ENCODE measurements around the gene GSTO2. TPM values are rescaled to one million over a fixed set of nuclear protein-coding genes. Genes with fewer than 3 reads are reported as not detected.

GSTO2 gene
- total RNA-seq, 1 donor from 2014 or later, result 5.9 TPM

GRCh38 chr10:104348601-104349000 is 79.6 kb downstream of the GSTO2 start:
- no peak for TF ChIP-seq CTCF (IDR thresholded peaks at IDR 0.05; ENCODE audit: unreplicated experiment)
- Mint-ChIP-seq H3K27me3 (ENCODE audit: unreplicated experiment) (peaks cover 4% of the 10 kb centered on the region), H3K4me3 (ENCODE audit: unreplicated experiment) (no peak overlapping the region), H3K36me3 (ENCODE audit: low read depth, unreplicated experiment) (no peaks in the 10 kb centered on the region), H3K4me1 (ENCODE audit: unreplicated experiment) (peaks cover 9% of the 10 kb centered on the region), H3K9me3 (ENCODE audit: unreplicated experiment) (no peaks in the 10 kb centered on the region), H3K27ac (ENCODE audit: unreplicated experiment) (no peak overlapping the region)
- DNase-seq (ENCODE audit: low spot score), result no peak

- Mint-ChIP-seq H3K27ac (ENCODE audit: unreplicated experiment) (no peak overlapping the region), H3K4me1 (ENCODE audit: unreplicated experiment) (peaks cover 9% of the 10 kb centered on the region), H3K36me3 (ENCODE audit: low read depth, unreplicated experiment) (no peaks in the 10 kb centered on the region), H3K4me3 (ENCODE audit: unreplicated experiment) (no peak overlapping the region), H3K27me3 (ENCODE audit: unreplicated experiment) (peaks cover 4% of the 10 kb centered on the region), H3K9me3 (ENCODE audit: unreplicated experiment) (no peaks in the 10 kb centered on the region)
- DNase-seq (ENCODE audit: low spot score), result no peak
- TF ChIP-seq CTCF (IDR thresholded peaks at IDR 0.05; ENCODE audit: unreplicated experiment), result no peak
Observed at GRCh38 chr10:104349623-104350126, 80.7 kb downstream of the GSTO2 start.

- Mint-ChIP-seq H3K4me3 (ENCODE audit: unreplicated experiment) (no peak overlapping the region), H3K27me3 (ENCODE audit: unreplicated experiment) (peaks cover 4% of the 10 kb centered on the region), H3K4me1 (ENCODE audit: unreplicated experiment) (peaks cover 9% of the 10 kb centered on the region), H3K27ac (ENCODE audit: unreplicated experiment) (no peak overlapping the region), H3K36me3 (ENCODE audit: low read depth, unreplicated experiment) (no peaks in the 10 kb centered on the region), H3K9me3 (ENCODE audit: unreplicated experiment) (no peaks in the 10 kb centered on the region)
- DNase-seq (ENCODE audit: low spot score), result no peak
- no peak for TF ChIP-seq CTCF (IDR thresholded peaks at IDR 0.05; ENCODE audit: unreplicated experiment)
Observed at GRCh38 chr10:104350127-104350635, 81.2 kb downstream of the GSTO2 start.

- DNase-seq (ENCODE audit: low spot score), result no peak
- Mint-ChIP-seq H3K4me1 (ENCODE audit: unreplicated experiment) (peaks cover 4% of the 10 kb centered on the region), H3K9me3 (ENCODE audit: unreplicated experiment) (no peaks in the 10 kb centered on the region), H3K4me3 (ENCODE audit: unreplicated experiment) (no peak overlapping the region), H3K27ac (ENCODE audit: unreplicated experiment) (no peak overlapping the region), H3K27me3 (ENCODE audit: unreplicated experiment) (peaks cover 3% of the 10 kb centered on the region), H3K36me3 (ENCODE audit: low read depth, unreplicated experiment) (no peaks in the 10 kb centered on the region)
- TF ChIP-seq CTCF (IDR thresholded peaks at IDR 0.05; ENCODE audit: unreplicated experiment), result no peak
Observed at GRCh38 chr10:104351061-104351702, 82.2 kb downstream of the GSTO2 start.

GRCh38 chr10:104351919-104352318 is 82.9 kb downstream of the GSTO2 start:
- TF ChIP-seq CTCF (IDR thresholded peaks at IDR 0.05; ENCODE audit: unreplicated experiment), result no peak
- H3K27me3 Mint-ChIP-seq (ENCODE audit: unreplicated experiment), result peaks cover 3% of the 10 kb centered on the region
- H3K36me3 Mint-ChIP-seq (ENCODE audit: low read depth, unreplicated experiment), result no peaks in the 10 kb centered on the region
- DNase-seq (ENCODE audit: low spot score), result no peak
- peaks cover 4% of the 10 kb centered on the region for H3K4me1 Mint-ChIP-seq (ENCODE audit: unreplicated experiment)
- H3K4me3 Mint-ChIP-seq (ENCODE audit: unreplicated experiment), result no peak overlapping the region
- no peaks in the 10 kb centered on the region for H3K9me3 Mint-ChIP-seq (ENCODE audit: unreplicated experiment)
- H3K27ac Mint-ChIP-seq (ENCODE audit: unreplicated experiment), result no peak overlapping the region

Data from endothelial cell (in vitro differentiated cells).